ENCODE results near the gene SULT6B1. TPM values are rescaled to one million over a fixed set of nuclear protein-coding genes. Genes with fewer than 3 reads are reported as not detected.

The SULT6B1 gene, protein sequence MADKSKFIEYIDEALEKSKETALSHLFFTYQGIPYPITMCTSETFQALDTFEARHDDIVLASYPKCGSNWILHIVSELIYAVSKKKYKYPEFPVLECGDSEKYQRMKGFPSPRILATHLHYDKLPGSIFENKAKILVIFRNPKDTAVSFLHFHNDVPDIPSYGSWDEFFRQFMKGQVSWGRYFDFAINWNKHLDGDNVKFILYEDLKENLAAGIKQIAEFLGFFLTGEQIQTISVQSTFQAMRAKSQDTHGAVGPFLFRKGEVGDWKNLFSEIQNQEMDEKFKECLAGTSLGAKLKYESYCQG
- polyA plus RNA-seq (2013), result not detected

DNA sequence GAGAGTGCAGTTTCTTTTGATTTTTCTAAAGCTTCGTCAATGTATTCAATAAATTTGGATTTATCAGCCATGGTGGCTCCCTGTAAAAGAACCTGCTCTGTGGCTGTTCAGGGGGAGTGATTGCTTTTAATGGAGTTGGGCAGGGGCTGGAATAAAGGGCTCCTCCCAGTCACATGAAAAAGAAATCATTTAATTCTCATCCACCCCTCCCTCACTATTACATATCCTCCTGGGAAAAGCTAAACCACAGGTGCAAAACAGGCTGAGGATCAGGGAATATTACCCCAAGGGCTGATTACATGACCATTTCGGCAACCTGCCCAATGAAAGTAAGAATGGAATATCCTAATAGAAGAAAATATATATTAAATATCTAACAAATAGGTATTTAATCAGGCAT, at the start of gene SULT6B1:
Gene SULT6B1, minus strand, starts transcription at position 101 of the 400 bp plus-strand sequence. Its CDS starts 30 bp downstream, at position 71.
- no peaks in the 10 kb centered on the region for H3K9me3 ChIP-seq (ENCODE audit: control extremely low read depth in 1 of 5, control insufficient read depth in 4 of 5, insufficient read depth in 2 of 5, low read depth in 1 of 5, low read length in 4 of 5)
- no peak for DNase-seq
- peaks cover 0 to 2% (median 0%) of the 10 kb centered on the region in 4 experiments for H3K4me1 ChIP-seq (ENCODE audit: control extremely low read depth in 1 of 4, control insufficient read depth in 4 of 4, insufficient read depth in 4 of 4, low read length in 3 of 4)
- no peak within 1 kb of the TSS for H3K4me3 ChIP-seq (ENCODE audit: control insufficient read depth in 1 of 7, extremely low read depth in 1 of 7, insufficient read depth in 4 of 7, low read depth in 2 of 7, low read length in 6 of 7)
- ChIA-PET POLR2A (no interaction called here), CTCF (interaction anchor here (1.5 kb wide), 1 partner anchor 15 kb away, joined by 5 read pairs; no protein-coding TSS in a partner anchor)
- no peaks in the 10 kb centered on the region for H3K36me3 ChIP-seq (ENCODE audit: control insufficient read depth in 4 of 4, insufficient read depth in 4 of 4, low read length in 3 of 4)
- H3K27ac ChIP-seq (ENCODE audit: insufficient read depth in 1 of 2, low read depth in 1 of 2, low read length in 2 of 2, poor library complexity in 1 of 2, severe bottlenecking in 2 of 2), result no peak within 1 kb of the TSS
- peaks cover 0 to 3% (median 0%) of the 10 kb centered on the region in 5 experiments for H3K27me3 ChIP-seq (replicated peaks in 2 of 5; ENCODE audit: control insufficient read depth in 4 of 5, insufficient read depth in 5 of 5, low read length in 4 of 5)
- WGBS (ENCODE audit: insufficient coverage), result 100% methylated on average over 1 of the region's 2 CpGs

DNA sequence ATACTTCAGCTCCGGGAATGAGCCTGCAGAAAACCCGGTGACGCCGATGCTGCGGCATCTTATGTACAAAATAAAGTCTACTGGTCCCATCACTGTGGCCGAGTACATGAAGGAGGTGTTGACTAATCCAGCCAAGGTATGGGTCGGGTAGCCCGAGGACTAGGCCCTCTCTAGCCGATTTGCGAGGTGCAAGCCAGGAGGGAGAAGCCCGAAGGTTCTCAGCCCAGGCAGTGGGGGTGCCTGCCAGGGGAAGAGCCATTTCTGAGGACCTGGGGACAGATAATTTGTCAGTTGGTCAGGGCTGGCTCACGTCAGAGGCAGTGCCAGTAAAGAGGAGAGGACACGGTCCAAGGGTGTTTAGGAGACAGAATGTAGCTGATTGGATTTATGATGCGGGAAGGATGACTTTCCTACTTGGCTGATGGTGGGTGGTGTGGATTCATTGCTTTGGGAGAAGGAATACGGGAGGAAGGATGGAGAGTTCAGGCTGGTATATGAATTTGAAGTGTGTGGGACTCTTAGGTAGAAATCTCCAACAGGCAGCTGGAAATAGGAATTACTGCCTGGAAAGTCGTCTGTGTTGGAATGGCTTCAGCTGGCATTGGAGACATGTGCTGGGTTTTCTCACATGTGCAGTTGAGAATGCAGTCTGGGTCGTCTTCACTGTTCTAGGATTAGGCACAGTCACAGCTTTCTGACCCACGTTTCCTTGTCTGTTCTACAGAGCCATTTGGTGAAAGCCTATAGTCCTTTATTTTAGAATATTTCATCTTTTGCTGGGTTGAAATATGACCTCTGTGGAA, 43.9 kb upstream of the SULT6B1 start:
- DNase-seq, result no peak
- H3K9me3 ChIP-seq (ENCODE audit: control extremely low read depth in 1 of 5, control insufficient read depth in 4 of 5, insufficient read depth in 2 of 5, low read depth in 1 of 5, low read length in 4 of 5), result no peaks in the 10 kb centered on the region
- POLR2A ChIA-PET, result interaction anchor here (0.5 to 1.5 kb wide), 2 partner anchors 13 to 41 kb away, joined by 4 read pairs; no protein-coding TSS in a partner anchor

DNA sequence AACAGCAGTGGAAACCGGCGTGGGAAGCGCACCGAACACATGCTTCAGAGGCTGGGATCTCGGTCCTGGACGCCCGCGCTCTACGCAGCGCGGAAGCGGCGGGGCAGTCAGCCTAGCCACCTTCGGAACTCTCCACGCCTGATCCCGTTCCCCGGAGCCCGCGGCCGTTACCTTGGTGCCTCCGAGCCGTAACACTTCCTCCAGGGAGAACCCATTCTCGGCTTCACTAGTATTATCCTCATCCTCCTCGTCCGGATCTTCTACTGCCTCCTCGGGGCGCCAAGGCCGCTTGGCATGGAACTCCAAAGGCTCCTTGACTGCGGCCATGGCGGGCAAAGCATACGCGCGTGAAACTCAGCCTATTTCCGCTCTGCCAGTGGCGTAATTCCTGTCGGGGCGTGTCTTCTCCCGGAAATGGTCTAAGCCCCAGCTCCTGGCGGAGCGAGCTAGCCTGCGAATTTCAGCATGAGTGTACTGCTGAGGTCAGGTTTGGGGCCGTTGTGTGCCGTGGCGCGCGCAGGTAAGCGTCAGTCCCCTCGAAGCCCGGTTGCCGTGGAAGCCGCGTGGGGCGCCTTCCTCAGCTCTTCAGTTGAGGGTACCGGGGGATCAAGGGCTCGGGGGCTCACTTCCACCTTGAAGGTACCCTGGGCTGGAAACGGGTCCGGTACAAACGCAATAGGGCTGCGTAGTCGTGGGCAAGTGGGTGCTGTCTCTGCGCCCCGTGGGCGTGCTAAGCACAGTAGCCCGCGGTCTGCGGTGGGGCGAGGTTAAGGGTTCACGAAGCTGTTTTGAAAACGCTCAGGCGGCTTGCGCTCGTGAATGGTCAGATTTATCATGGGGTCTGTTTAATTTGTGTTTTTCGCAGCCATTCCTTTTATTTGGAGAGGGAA, 43.0 kb upstream of the SULT6B1 start, which contains the start of the genes CEBPZ and NDUFAF7:
Gene CEBPZ, minus strand, starts transcription at position 356 of the 890 bp plus-strand sequence. Its CDS starts 29 bp downstream, at position 327.
Gene NDUFAF7, plus strand, starts transcription at position 418 of the 890 bp plus-strand sequence. Its CDS starts 48 bp downstream, at position 466.
- peak; percentile 94 to 96 (median 96) for DNase-seq
- CTCF ChIA-PET, result interaction anchor here (0.7 to 1.6 kb wide), 7 partner anchors 11 to 72 kb away, joined by 3 to 9 read pairs (median 3); no protein-coding TSS in a partner anchor
- peaks cover 9 to 22% (median 16%) of the 10 kb centered on the region in 4 experiments for H3K36me3 ChIP-seq (ENCODE audit: control insufficient read depth in 4 of 4, insufficient read depth in 4 of 4, low read length in 3 of 4)
- H3K27me3 ChIP-seq (replicated peaks in 2 of 5; ENCODE audit: control insufficient read depth in 4 of 5, insufficient read depth in 5 of 5, low read length in 4 of 5), result no peaks in the 10 kb centered on the region
- peak within 1 kb of the TSS; percentile 77 to 99 (median 93) for H3K4me3 ChIP-seq (ENCODE audit: control insufficient read depth in 1 of 7, extremely low read depth in 1 of 7, insufficient read depth in 4 of 7, low read depth in 2 of 7, low read length in 6 of 7)
- H3K27ac ChIP-seq (ENCODE audit: insufficient read depth in 1 of 2, low read depth in 1 of 2, low read length in 2 of 2, poor library complexity in 1 of 2, severe bottlenecking in 2 of 2), result peak within 1 kb of the TSS; percentile 91 to 96
- POLR2A ChIA-PET, result interaction anchor here (0.5 to 1.5 kb wide), 2 partner anchors 12 to 40 kb away, joined by 4 read pairs; no protein-coding TSS in a partner anchor
- peaks cover 16 to 32% (median 29%) of the 10 kb centered on the region in 4 experiments for H3K4me1 ChIP-seq (ENCODE audit: control extremely low read depth in 1 of 4, control insufficient read depth in 4 of 4, insufficient read depth in 4 of 4, low read length in 3 of 4)
- no peaks in the 10 kb centered on the region for H3K9me3 ChIP-seq (ENCODE audit: control extremely low read depth in 1 of 5, control insufficient read depth in 4 of 5, insufficient read depth in 2 of 5, low read depth in 1 of 5, low read length in 4 of 5)
- WGBS (ENCODE audit: insufficient coverage), result under 1% methylated on average over 71 of the region's 73 CpGs

More for the DNA sequence above, 43.9 kb upstream of the SULT6B1 start:
- peaks cover 16 to 32% (median 29%) of the 10 kb centered on the region in 4 experiments for H3K4me1 ChIP-seq (ENCODE audit: control extremely low read depth in 1 of 4, control insufficient read depth in 4 of 4, insufficient read depth in 4 of 4, low read length in 3 of 4)
- WGBS (ENCODE audit: insufficient coverage), result 22% methylated on average over 17 of the region's 18 CpGs
- no peaks in the 10 kb centered on the region for H3K27me3 ChIP-seq (replicated peaks in 2 of 5; ENCODE audit: control insufficient read depth in 4 of 5, insufficient read depth in 5 of 5, low read length in 4 of 5)
- CTCF ChIA-PET, result interaction anchor here (0.9 to 1.6 kb wide), 6 partner anchors 12 to 73 kb away, joined by 3 to 9 read pairs (median 3); no protein-coding TSS in a partner anchor
- peak overlapping the region; percentile 77 to 99 (median 93) for H3K4me3 ChIP-seq (ENCODE audit: control insufficient read depth in 1 of 7, extremely low read depth in 1 of 7, insufficient read depth in 4 of 7, low read depth in 2 of 7, low read length in 6 of 7)
- H3K36me3 ChIP-seq (ENCODE audit: control insufficient read depth in 4 of 4, insufficient read depth in 4 of 4, low read length in 3 of 4), result peaks cover 8 to 16% (median 14%) of the 10 kb centered on the region in 4 experiments
- peak overlapping the region; percentile 91 to 96 for H3K27ac ChIP-seq (ENCODE audit: insufficient read depth in 1 of 2, low read depth in 1 of 2, low read length in 2 of 2, poor library complexity in 1 of 2, severe bottlenecking in 2 of 2)

DNA sequence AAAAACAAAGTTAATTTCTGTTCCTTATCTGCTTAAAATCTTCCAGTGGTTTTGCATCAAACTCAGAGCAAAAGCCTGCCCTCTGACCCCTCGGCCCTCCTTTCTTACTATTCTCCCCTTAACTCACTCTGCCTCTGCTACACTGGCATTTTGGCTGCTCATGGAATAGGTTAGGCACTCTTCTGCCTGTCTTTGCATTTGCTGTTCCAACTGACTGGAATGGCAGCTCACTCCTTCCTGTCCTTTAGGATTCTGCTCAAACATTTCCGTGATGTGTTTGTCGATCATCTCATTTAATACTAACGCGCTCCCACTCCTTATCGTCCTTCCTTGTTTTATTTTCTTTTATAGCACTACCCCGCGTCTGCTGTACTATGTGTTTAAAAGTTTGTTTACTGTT, 42.1 kb upstream of the SULT6B1 start:
- H3K27ac ChIP-seq (ENCODE audit: insufficient read depth in 1 of 2, low read depth in 1 of 2, low read length in 2 of 2, poor library complexity in 1 of 2, severe bottlenecking in 2 of 2), result peak overlapping the region; percentile 91 to 96
- DNase-seq, result no peak
- no peaks in the 10 kb centered on the region for H3K9me3 ChIP-seq (ENCODE audit: control extremely low read depth in 1 of 5, control insufficient read depth in 4 of 5, insufficient read depth in 2 of 5, low read depth in 1 of 5, low read length in 4 of 5)
- WGBS (ENCODE audit: insufficient coverage), result 8% methylated on average over 1 of the region's 8 CpGs
- H3K4me1 ChIP-seq (ENCODE audit: control extremely low read depth in 1 of 4, control insufficient read depth in 4 of 4, insufficient read depth in 4 of 4, low read length in 3 of 4), result peaks cover 16 to 32% (median 29%) of the 10 kb centered on the region in 4 experiments
- H3K36me3 ChIP-seq (ENCODE audit: control insufficient read depth in 4 of 4, insufficient read depth in 4 of 4, low read length in 3 of 4), result peaks cover 9 to 22% (median 16%) of the 10 kb centered on the region in 4 experiments
- ChIA-PET POLR2A (no interaction called here), CTCF (no interaction called here)
- no peaks in the 10 kb centered on the region for H3K27me3 ChIP-seq (replicated peaks in 2 of 5; ENCODE audit: control insufficient read depth in 4 of 5, insufficient read depth in 5 of 5, low read length in 4 of 5)
- H3K4me3 ChIP-seq (ENCODE audit: control insufficient read depth in 1 of 7, extremely low read depth in 1 of 7, insufficient read depth in 4 of 7, low read depth in 2 of 7, low read length in 6 of 7), result peak overlapping the region in 6 of 7 experiments; percentile 79 to 99 (median 94)

DNA sequence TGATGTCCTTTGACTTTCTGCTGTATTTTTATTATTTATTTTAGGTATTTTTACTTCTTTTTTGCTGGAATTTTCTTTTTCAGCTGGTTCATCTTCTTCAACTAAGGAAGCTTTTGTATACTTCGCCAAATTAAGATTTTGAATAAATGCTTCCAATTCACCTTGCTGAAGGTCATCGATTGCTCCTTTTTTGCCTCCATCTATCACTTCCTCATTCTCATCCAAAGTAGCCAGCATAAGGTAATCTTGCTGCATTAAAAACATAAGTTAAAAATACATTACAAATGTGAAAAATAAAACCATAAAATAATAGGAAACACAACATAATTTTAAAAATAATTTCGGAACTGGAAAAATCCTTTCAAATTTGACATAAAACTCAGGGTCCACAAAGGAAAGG, 40.3 kb upstream of the SULT6B1 start:
- ChIA-PET CTCF (no interaction called here), POLR2A (no interaction called here)

DNA sequence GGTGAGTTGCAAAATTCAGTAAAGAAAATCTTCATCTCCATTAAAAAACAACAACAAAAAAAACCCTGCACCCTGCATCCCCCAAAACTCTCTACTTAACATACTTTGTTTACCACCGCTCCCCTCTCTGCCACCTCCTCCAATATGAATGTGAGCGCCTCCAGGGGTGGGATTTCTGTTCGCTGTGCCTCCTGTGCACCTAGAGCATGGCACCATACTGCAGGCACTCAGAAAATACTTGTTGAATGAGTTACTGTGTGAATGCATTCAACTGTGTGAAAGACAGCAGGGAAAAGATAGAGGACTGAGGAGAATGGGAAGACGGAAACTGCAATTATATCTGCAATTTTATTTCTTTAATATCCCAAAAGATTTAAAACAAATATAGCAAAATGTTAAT, 38.4 kb upstream of the SULT6B1 start:
- H3K27ac ChIP-seq (ENCODE audit: insufficient read depth in 1 of 2, low read depth in 1 of 2, low read length in 2 of 2, poor library complexity in 1 of 2, severe bottlenecking in 2 of 2), result no peak overlapping the region
- peaks cover 18 to 40% (median 28%) of the 10 kb centered on the region in 4 experiments for H3K36me3 ChIP-seq (ENCODE audit: control insufficient read depth in 4 of 4, insufficient read depth in 4 of 4, low read length in 3 of 4)
- WGBS (ENCODE audit: insufficient coverage), result 100% methylated on average over 1 of the region's 4 CpGs
- H3K4me3 ChIP-seq (ENCODE audit: control insufficient read depth in 1 of 7, extremely low read depth in 1 of 7, insufficient read depth in 4 of 7, low read depth in 2 of 7, low read length in 6 of 7), result no peak overlapping the region
- DNase-seq, result no peak
- peaks cover 6 to 18% (median 18%) of the 10 kb centered on the region in 4 experiments for H3K4me1 ChIP-seq (ENCODE audit: control extremely low read depth in 1 of 4, control insufficient read depth in 4 of 4, insufficient read depth in 4 of 4, low read length in 3 of 4)
- CTCF ChIA-PET, result interaction anchor here (0.9 kb wide), 1 partner anchor 8 kb away, joined by 3 read pairs; no protein-coding TSS in a partner anchor
- POLR2A ChIA-PET, result no interaction called here
- no peaks in the 10 kb centered on the region for H3K9me3 ChIP-seq (ENCODE audit: control extremely low read depth in 1 of 5, control insufficient read depth in 4 of 5, insufficient read depth in 2 of 5, low read depth in 1 of 5, low read length in 4 of 5)
- no peaks in the 10 kb centered on the region for H3K27me3 ChIP-seq (replicated peaks in 2 of 5; ENCODE audit: control insufficient read depth in 4 of 5, insufficient read depth in 5 of 5, low read length in 4 of 5)

More for the DNA sequence above, 40.3 kb upstream of the SULT6B1 start:
- Histone ChIP-seq H3K4me1 (ENCODE audit: control extremely low read depth in 1 of 4, control insufficient read depth in 4 of 4, insufficient read depth in 4 of 4, low read length in 3 of 4) (peaks cover 16 to 32% (median 29%) of the 10 kb centered on the region in 4 experiments), H3K27ac (ENCODE audit: insufficient read depth in 1 of 2, low read depth in 1 of 2, low read length in 2 of 2, poor library complexity in 1 of 2, severe bottlenecking in 2 of 2) (no peak overlapping the region), H3K9me3 (ENCODE audit: control extremely low read depth in 1 of 5, control insufficient read depth in 4 of 5, insufficient read depth in 2 of 5, low read depth in 1 of 5, low read length in 4 of 5) (no peaks in the 10 kb centered on the region), H3K27me3 (replicated peaks in 2 of 5; ENCODE audit: control insufficient read depth in 4 of 5, insufficient read depth in 5 of 5, low read length in 4 of 5) (no peaks in the 10 kb centered on the region), H3K4me3 (ENCODE audit: control insufficient read depth in 1 of 7, extremely low read depth in 1 of 7, insufficient read depth in 4 of 7, low read depth in 2 of 7, low read length in 6 of 7) (no peak overlapping the region), H3K36me3 (ENCODE audit: control insufficient read depth in 4 of 4, insufficient read depth in 4 of 4, low read length in 3 of 4) (peaks cover 9 to 23% (median 16%) of the 10 kb centered on the region in 4 experiments)
- DNase-seq, result no peak
- 92% methylated on average over 2 of the region's 3 CpGs for WGBS (ENCODE audit: insufficient coverage)
